Measurements from ENCODE around the gene DHX34. TPM values are rescaled to one million over a fixed set of nuclear protein-coding genes. Genes with fewer than 3 reads are reported as not detected.

DHX34 gene
- total and polyA plus RNA-seq, 9 of the 15 experiments (the other 6 are each of a cell fraction or from before 2014, with no cell fraction given) = 0.36 to 42.0 (median 15.0) TPM

DNA sequence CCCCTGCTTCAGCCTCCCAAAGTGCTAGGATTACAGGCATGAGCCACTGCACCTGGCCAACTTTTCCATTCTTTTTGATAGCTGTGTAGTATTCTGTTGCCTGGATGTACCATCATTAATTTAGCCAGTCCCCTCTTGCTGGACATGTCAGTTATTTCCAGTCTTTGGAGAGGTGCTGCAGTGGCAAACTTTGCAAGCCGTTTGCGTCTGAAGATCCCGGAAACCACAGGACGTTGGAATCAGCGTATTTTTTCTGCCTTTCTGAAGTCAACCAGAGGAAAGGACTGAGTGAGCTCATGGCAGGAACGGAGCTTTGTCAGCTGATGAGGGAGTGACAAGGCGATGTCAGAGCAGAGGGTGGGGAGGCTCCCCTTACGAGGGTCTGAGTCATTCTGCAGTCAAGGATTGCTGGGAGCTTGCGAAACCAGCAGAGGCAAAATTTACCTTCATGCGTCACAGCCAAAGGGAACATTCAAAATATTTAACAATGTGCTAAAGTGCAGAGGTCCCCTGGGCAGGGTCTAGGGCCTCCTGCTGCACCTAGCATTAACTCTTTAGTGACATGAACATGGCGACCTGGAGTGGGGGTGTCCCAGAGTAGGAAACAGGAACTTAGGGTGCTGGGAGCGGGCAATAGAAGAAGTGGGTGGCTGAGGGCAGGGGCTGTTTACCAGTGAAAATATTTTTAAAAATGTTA is 33.8 kb upstream of the DHX34 start (continued):
- peak; percentile 91 for TF ChIP-seq SMARCA4 (IDR thresholded peaks at IDR 0.05)
- peak; percentile 87 for TF ChIP-seq NCOA1 (IDR thresholded peaks at IDR 0.05; ENCODE audit: low read depth)
- TF ChIP-seq, protein P1, sequence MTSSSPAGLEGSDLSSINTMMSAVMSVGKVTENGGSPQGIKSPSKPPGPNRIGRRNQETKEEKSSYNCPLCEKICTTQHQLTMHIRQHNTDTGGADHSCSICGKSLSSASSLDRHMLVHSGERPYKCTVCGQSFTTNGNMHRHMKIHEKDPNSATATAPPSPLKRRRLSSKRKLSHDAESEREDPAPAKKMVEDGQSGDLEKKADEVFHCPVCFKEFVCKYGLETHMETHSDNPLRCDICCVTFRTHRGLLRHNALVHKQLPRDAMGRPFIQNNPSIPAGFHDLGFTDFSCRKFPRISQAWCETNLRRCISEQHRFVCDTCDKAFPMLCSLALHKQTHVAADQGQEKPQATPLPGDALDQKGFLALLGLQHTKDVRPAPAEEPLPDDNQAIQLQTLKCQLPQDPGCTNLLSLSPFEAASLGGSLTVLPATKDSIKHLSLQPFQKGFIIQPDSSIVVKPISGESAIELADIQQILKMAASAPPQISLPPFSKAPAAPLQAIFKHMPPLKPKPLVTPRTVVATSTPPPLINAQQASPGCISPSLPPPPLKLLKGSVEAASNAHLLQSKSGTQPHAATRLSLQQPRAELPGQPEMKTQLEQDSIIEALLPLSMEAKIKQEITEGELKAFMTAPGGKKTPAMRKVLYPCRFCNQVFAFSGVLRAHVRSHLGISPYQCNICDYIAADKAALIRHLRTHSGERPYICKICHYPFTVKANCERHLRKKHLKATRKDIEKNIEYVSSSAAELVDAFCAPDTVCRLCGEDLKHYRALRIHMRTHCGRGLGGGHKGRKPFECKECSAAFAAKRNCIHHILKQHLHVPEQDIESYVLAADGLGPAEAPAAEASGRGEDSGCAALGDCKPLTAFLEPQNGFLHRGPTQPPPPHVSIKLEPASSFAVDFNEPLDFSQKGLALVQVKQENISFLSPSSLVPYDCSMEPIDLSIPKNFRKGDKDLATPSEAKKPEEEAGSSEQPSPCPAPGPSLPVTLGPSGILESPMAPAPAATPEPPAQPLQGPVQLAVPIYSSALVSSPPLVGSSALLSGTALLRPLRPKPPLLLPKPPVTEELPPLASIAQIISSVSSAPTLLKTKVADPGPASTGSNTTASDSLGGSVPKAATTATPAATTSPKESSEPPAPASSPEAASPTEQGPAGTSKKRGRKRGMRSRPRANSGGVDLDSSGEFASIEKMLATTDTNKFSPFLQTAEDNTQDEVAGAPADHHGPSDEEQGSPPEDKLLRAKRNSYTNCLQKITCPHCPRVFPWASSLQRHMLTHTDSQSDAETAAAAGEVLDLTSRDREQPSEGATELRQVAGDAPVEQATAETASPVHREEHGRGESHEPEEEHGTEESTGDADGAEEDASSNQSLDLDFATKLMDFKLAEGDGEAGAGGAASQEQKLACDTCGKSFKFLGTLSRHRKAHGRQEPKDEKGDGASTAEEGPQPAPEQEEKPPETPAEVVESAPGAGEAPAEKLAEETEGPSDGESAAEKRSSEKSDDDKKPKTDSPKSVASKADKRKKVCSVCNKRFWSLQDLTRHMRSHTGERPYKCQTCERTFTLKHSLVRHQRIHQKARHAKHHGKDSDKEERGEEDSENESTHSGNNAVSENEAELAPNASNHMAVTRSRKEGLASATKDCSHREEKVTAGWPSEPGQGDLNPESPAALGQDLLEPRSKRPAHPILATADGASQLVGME (CRISPR knock-in tag; IDR thresholded peaks at IDR 0.05) = no peak
- no peak for TF ChIP-seq ZNF696 (CRISPR knock-in tag; conservative IDR thresholded peaks at IDR 0.05)
- TF ChIP-seq ZNF79 (CRISPR knock-in tag; IDR thresholded peaks at IDR 0.05; ENCODE audit: low read depth) = no peak
- no peak for TF ChIP-seq ZFP30 (CRISPR knock-in tag; IDR thresholded peaks at IDR 0.05; ENCODE audit: borderline replicate concordance)
- TF ChIP-seq KDM1A (IDR thresholded peaks at IDR 0.05) = peak; percentile 67 to 92
- TF ChIP-seq HDAC3 (IDR thresholded peaks at IDR 0.05; ENCODE audit: borderline replicate concordance, partially characterized antibody) = peak; percentile 37
- peak; percentile 42; the same call in 1 of the 2 replicates for TF ChIP-seq ZKSCAN1 (IDR thresholded peaks at IDR 0.05; ENCODE audit: low read depth, low read length)
- TF ChIP-seq MXI1 (IDR thresholded peaks at IDR 0.05; ENCODE audit: low read depth, low read length) = no peak
- TF ChIP-seq, protein P2, sequence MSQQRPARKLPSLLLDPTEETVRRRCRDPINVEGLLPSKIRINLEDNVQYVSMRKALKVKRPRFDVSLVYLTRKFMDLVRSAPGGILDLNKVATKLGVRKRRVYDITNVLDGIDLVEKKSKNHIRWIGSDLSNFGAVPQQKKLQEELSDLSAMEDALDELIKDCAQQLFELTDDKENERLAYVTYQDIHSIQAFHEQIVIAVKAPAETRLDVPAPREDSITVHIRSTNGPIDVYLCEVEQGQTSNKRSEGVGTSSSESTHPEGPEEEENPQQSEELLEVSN (IDR thresholded peaks at IDR 0.05; ENCODE audit: borderline replicate concordance in 1 of 2, extremely low read depth in 1 of 2, insufficient read depth in 1 of 2, insufficient read length in 1 of 2, low read depth in 1 of 2, low read length in 1 of 2, poor library complexity in 1 of 2, severe bottlenecking in 1 of 2) = peak in 1 of 2 experiments; percentile 27
- no peak for TF ChIP-seq CHD4 (IDR thresholded peaks at IDR 0.05; ENCODE audit: insufficient read depth, insufficient replicate concordance, low read depth, low read length, poor library complexity, severe bottlenecking)
- TF ChIP-seq, protein P3, sequence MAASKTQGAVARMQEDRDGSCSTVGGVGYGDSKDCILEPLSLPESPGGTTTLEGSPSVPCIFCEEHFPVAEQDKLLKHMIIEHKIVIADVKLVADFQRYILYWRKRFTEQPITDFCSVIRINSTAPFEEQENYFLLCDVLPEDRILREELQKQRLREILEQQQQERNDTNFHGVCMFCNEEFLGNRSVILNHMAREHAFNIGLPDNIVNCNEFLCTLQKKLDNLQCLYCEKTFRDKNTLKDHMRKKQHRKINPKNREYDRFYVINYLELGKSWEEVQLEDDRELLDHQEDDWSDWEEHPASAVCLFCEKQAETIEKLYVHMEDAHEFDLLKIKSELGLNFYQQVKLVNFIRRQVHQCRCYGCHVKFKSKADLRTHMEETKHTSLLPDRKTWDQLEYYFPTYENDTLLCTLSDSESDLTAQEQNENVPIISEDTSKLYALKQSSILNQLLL (CRISPR knock-in tag; IDR thresholded peaks at IDR 0.05; ENCODE audit: borderline replicate concordance) = no peak
- 0 out of 2 replicates have a peak, but pooled peaks have one; percentile 58 for TF ChIP-seq LCOR (CRISPR knock-in tag; IDR thresholded peaks at IDR 0.05)
- TF ChIP-seq NFYB (IDR thresholded peaks at IDR 0.05; ENCODE audit: extremely low read depth, insufficient read length) = no peak
- TF ChIP-seq, protein P4, sequence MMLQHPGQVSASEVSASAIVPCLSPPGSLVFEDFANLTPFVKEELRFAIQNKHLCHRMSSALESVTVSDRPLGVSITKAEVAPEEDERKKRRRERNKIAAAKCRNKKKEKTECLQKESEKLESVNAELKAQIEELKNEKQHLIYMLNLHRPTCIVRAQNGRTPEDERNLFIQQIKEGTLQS (IDR thresholded peaks at IDR 0.05) = peak; percentile 98
- TF ChIP-seq, protein P4 (CRISPR knock-in tag; conservative IDR thresholded peaks at IDR 0.05) = peak; percentile 92; the same call in 1 of the 2 replicates
- no peak for TF ChIP-seq DMBX1 (CRISPR knock-in tag; IDR thresholded peaks at IDR 0.05; ENCODE audit: borderline replicate concordance)
